DMS153 treated with DMSO at 0.1 percent for 48 hours (cell line): Measurements from ENCODE around the gene CTSW.
"Not testable (repeated sequence)": the region's sequence is repeated elsewhere in the genome, so short reads cannot be mapped to it uniquely, and the experiment has no call there.

Experiments
- DNase-seq: peaks from one replicate; lab custom pipeline; 2025; ENCODE audit not compliant: unreplicated experiment; lab: John Stamatoyannopoulos, UW

Gene CTSW

GRCh38 chr11:65883786-65884715, 4.4 kb downstream of the CTSW start:
- no peak for DNase-seq

- DNase-seq: peak; percentile 49
Measured at GRCh38 chr11:65884716-65885092, 5.1 kb downstream of the CTSW start.

- no peak for DNase-seq
Measured at GRCh38 chr11:65885231-65885630, 5.6 kb downstream of the CTSW start.

GRCh38 chr11:65885808-65886536, 6.3 kb downstream of the CTSW start:
- no peak for DNase-seq

- DNase-seq: no peak
Measured at GRCh38 chr11:65886826-65887722, 7.4 kb downstream of the CTSW start.

- DNase-seq: no peak
Measured at GRCh38 chr11:65887723-65888162, 8.1 kb downstream of the CTSW start.

GRCh38 chr11:65888163-65888814, 8.7 kb downstream of the CTSW start, which contains the start of gene FIBP:
Gene FIBP, minus strand, starts transcription at chr11:65888471. Its CDS starts 53 bp downstream, at chr11:65888418.
- peak; percentile 88 for DNase-seq

- peak; percentile 88 for DNase-seq
Measured at GRCh38 chr11:65890324-65891218, 10.9 kb downstream of the CTSW start, which contains the start of gene CCDC85B. Gene CCDC85B, plus strand, starts transcription at chr11:65890673. Its CDS starts 111 bp downstream, at chr11:65890784.

- DNase-seq: no peak
Measured at GRCh38 chr11:65891219-65892136, 11.8 kb downstream of the CTSW start.

- not testable (repeated sequence) for DNase-seq
Measured at GRCh38 chr11:65892137-65892540, 12.5 kb downstream of the CTSW start.

GRCh38 chr11:65892661-65893317, 13.2 kb downstream of the CTSW start:
- DNase-seq: no peak

- DNase-seq: no peak
Measured at GRCh38 chr11:65894034-65894591, 14.5 kb downstream of the CTSW start.

- no peak for DNase-seq
Measured at GRCh38 chr11:65895482-65895981, 15.9 kb downstream of the CTSW start.

- DNase-seq: no peak
Measured at GRCh38 chr11:65896034-65896999, 16.7 kb downstream of the CTSW start.

- DNase-seq: no peak
Measured at GRCh38 chr11:65897020-65897471, 17.4 kb downstream of the CTSW start.
